ENCODE data around the gene CAMK4. TPM values are rescaled to one million over a fixed set of nuclear protein-coding genes. Genes with fewer than 3 reads are reported as not detected.

The CAMK4 gene
- 5.0 and 10.8 TPM in 2 replicates for total RNA-seq

DNA sequence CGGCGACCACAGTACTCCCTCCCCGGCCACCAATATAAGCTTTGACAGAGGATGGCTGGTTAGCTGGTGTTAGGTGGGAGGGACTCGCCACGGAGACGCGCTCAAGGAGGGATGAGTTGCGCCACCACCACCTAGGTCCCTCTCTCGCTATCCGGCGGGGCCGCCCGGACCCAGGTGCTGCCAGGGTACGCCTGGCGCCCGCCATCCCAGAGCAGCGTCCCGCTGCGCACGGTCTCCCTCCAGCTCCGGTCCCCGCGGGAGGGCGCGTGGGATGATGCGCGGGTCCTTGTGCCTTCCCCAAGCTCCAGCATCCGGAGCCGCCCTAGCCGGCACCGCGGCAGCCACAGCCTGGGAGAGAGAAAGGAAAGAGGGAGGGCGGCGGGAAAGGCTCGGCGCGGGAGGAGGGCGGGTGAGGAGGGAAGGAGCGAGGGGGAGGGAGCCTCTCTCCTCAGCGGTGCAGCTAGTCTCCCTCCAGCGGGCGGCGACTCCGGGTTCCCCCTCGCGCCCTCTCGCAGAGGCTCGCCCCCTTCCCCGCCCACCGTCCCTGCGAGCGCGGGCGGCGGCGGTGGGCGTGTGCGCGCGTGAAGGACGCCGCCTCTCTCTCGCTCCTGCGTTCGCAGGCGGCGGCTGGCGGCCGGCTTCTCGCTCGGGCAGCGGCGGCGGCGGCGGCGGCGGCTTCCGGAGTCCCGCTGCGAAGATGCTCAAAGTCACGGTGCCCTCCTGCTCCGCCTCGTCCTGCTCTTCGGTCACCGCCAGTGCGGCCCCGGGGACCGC lies at the start of gene CAMK4:
CAMK4 (plus strand) TSS at position 598 of the 774 bp plus-strand sequence; CDS start at position 698, 100 bp downstream.

DNA sequence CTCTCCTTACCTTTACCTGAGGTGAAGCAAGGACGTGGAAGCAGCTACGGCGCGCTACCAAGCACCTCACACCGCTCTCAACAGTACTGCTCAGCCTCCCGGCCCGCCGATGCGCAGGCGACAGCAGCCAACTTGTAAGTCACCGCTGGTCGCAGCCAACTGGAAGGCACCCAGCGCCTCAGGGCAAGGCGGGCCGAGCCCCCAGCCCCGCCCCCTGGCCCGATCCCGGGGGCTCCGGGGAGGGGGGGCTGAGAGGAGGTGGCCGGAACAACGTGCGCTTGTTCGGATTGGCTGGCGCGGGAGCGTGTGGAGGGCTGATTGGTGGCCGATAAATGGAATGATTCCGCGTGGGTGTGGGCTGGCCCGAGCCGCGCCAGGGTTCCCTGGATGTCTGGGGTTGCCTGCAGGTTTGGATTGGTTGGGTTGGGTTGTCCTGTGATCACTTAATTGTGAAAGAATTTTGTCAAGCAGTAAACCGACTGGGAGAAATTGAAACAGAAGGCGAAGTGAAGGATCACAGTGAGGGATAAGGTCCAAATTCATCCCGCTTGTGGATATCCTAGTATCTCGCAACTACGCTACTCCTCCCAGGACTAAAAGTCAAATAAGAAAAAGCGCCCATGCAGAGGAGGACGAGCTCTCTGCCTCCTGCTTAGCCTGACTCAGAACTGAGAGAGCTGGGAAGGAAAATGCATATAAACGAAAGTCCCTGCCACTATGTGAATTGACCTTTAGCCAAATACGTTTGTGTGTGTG lies 288.4 kb downstream of the CAMK4 start, which contains the start of gene STARD4:
STARD4 (minus strand) TSS at position 161 of the 756 bp plus-strand sequence. CDS start 5,102 bp downstream, outside the sequence.

Other genes with a start within 250 kb of the CAMK4 start
- gene TSLP, start 152.7 kb upstream of the CAMK4 start, total RNA-seq = 2.5 and 3.1 TPM in 2 replicates
- 76.6 and 91.0 TPM in 2 replicates for gene WDR36, start 132.0 kb upstream of the CAMK4 start, total RNA-seq